Measurements from ENCODE around the gene DGKH. TPM values are rescaled to one million over a fixed set of nuclear protein-coding genes. Genes with fewer than 3 reads are reported as not detected.

Gene DGKH
- total and polyA plus RNA-seq, 2 of the 13 experiments (the other 11 are each of a cell fraction or from before 2014, with no cell fraction given) = 0.01 to 0.13 TPM

DNA sequence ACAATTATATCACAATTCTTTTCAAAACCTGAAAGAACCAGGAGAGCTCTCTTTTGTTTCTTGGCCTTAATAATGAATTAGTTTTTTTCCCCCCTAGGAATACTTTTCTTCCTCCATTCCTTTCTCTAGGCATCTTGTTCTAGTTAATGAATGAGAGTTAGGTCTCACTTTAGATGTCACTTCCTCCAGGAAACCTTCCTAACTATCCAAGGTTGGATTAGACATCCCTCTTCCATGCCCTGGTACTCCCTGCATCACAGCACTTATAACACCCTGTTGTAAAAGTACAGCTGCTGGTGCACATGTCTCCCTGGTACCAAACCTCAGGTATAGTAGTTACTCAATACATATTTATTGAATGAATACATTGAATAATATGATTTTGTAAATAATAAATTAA lies 21.2 kb upstream of the DGKH start:
- H2AFZ ChIP-seq (ENCODE audit: low read length) = no peak overlapping the region
- FAIRE-seq (no peak), DNase-seq (ENCODE audit: low spot score) (no peak), ATAC-seq (no peak)
- no peaks in the 10 kb centered on the region for H3K79me2 ChIP-seq (ENCODE audit: insufficient read depth, low read length)
- intact Hi-C loops (cut with micrococcal nuclease; ENCODE audit: unreplicated experiment) (no loop called here), in situ Hi-C loops (cut with HindIII; ENCODE audit: extremely low pct_ligation_motif_present, low pct_unique_long_range_greater_than_20kb) (no loop called here)
- no peaks in the 10 kb centered on the region for H3K27me3 ChIP-seq (ENCODE audit: control insufficient read depth in 1 of 2, insufficient read depth in 2 of 2, low read length in 2 of 2)
- H3K36me3 ChIP-seq (replicated peaks in 1 of 2; ENCODE audit: control insufficient read depth in 1 of 2, insufficient read depth in 2 of 2, low read length in 2 of 2) = no peaks in the 10 kb centered on the region
- no peak for TF ChIP-seq ATAD3A (CRISPR knock-in tag; IDR thresholded peaks at IDR 0.05)
- no peak for TF ChIP-seq NPAS2 (CRISPR knock-in tag; IDR thresholded peaks at IDR 0.05; ENCODE audit: borderline replicate concordance)
- no peak for TF ChIP-seq SMARCE1 (IDR thresholded peaks at IDR 0.05; ENCODE audit: borderline replicate concordance)
- TF ChIP-seq FOXJ3 (CRISPR knock-in tag; IDR thresholded peaks at IDR 0.05; ENCODE audit: borderline replicate concordance) = no peak
- no peak for TF ChIP-seq SP1 (IDR thresholded peaks at IDR 0.05)
- no peak for TF ChIP-seq SP1 (CRISPR knock-in tag; IDR thresholded peaks at IDR 0.05)
- TF ChIP-seq, protein P1, sequence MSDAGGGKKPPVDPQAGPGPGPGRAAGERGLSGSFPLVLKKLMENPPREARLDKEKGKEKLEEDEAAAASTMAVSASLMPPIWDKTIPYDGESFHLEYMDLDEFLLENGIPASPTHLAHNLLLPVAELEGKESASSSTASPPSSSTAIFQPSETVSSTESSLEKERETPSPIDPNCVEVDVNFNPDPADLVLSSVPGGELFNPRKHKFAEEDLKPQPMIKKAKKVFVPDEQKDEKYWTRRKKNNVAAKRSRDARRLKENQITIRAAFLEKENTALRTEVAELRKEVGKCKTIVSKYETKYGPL (CRISPR knock-in tag; IDR thresholded peaks at IDR 0.05) = no peak
- no peak for TF ChIP-seq STAT5B (CRISPR knock-in tag; IDR thresholded peaks at IDR 0.05)
- no peak for TF ChIP-seq ZSCAN30 (CRISPR knock-in tag; IDR thresholded peaks at IDR 0.05)
- no peak for TF ChIP-seq ARNT (IDR thresholded peaks at IDR 0.05)
- no peak for TF ChIP-seq MED8 (CRISPR knock-in tag; IDR thresholded peaks at IDR 0.05; ENCODE audit: insufficient replicate concordance)
- TF ChIP-seq ZNF451 (CRISPR knock-in tag; IDR thresholded peaks at IDR 0.05) = no peak
- no peak for TF ChIP-seq ZFP36 (IDR thresholded peaks at IDR 0.05; ENCODE audit: borderline replicate concordance, low read depth, low read length, partially characterized antibody)
- no peak for TF ChIP-seq ZNF468 (CRISPR knock-in tag; IDR thresholded peaks at IDR 0.05)
- TF ChIP-seq ZZZ3 (CRISPR knock-in tag; IDR thresholded peaks at IDR 0.05; ENCODE audit: borderline replicate concordance) = no peak
- TF ChIP-seq ZNF607 (CRISPR knock-in tag; IDR thresholded peaks at IDR 0.05; ENCODE audit: borderline replicate concordance) = no peak
- TF ChIP-seq PREB (CRISPR knock-in tag; IDR thresholded peaks at IDR 0.05) = no peak
- TF ChIP-seq NAIF1 (CRISPR knock-in tag; IDR thresholded peaks at IDR 0.05; ENCODE audit: borderline replicate concordance) = no peak
- H3K4me1 ChIP-seq (ENCODE audit: insufficient read depth, low read length) = peaks cover 19% of the 10 kb centered on the region
- POLR2A ChIA-PET = no interaction called here
- no TSS peak for BruUV-seq (replicated peaks)
- H3K4me3 ChIP-seq (replicated peaks in 1 of 3; ENCODE audit: insufficient read depth in 1 of 3, low read depth in 2 of 3, low read length in 3 of 3) = no peak overlapping the region
- H4K20me1 ChIP-seq (ENCODE audit: insufficient read depth, low read length) = no peaks in the 10 kb centered on the region
- H3K27ac ChIP-seq (ENCODE audit: extremely low read length, insufficient read depth, low read length) = no peak overlapping the region
- CTCF ChIA-PET (ENCODE audit: low intra/inter-chr PET ratio, low total read pairs) = no interaction called here
- no peak overlapping the region for H3K9ac ChIP-seq (ENCODE audit: insufficient read depth, low read depth, low read length)
- H3K9me3 ChIP-seq (ENCODE audit: low read length) = no peaks in the 10 kb centered on the region
- H3K4me2 ChIP-seq (ENCODE audit: low read depth, low read length) = no peak overlapping the region
